Activated CD4-positive, alpha-beta T cell treated with anti-CD3 and anti-CD28 coated beads, Interleukin-2, amount 10 ng/mL, durations not matched to agents 24 days and 14 days (primary cell): Measurements from ENCODE around the gene MRPS18A. TPM values are rescaled to one million over a fixed set of nuclear protein-coding genes. Genes with fewer than 3 reads are reported as not detected.

Experiments used
- DNase-seq: peaks from one replicate; pipeline ENCODE4 v3.0.0; 2022
- H3K27ac Mint-ChIP-seq: one replicate; pipeline ENCODE4 v1.8.0; 2022; ENCODE audit warnings: mild to moderate bottlenecking, mixed read lengths
- H3K27me3 Mint-ChIP-seq: one replicate; pipeline ENCODE4 v1.8.0; 2022; ENCODE audit warnings: mixed read lengths
- H3K36me3 Mint-ChIP-seq: one replicate; pipeline ENCODE4 v1.8.0; 2022; ENCODE audit warnings: low read depth, mild to moderate bottlenecking, mixed read lengths
- H3K4me1 Mint-ChIP-seq: one replicate; pipeline ENCODE4 v1.8.0; 2021; ENCODE audit warnings: mixed read lengths
- H3K4me3 Mint-ChIP-seq: one replicate; pipeline ENCODE4 v1.8.0; 2022; ENCODE audit warnings: mild to moderate bottlenecking, moderate library complexity, mixed read lengths
- H3K9me3 Mint-ChIP-seq: one replicate; pipeline ENCODE4 v1.8.0; 2021; ENCODE audit warnings: mixed read lengths
- intact Hi-C: fragments of 100-400 bp; cut with micrococcal nuclease; formaldehyde crosslinking; loops from one replicate; pipeline ENCODE4 v1.15.1; 2023
- total RNA-seq: library from RNA; stranded (reverse); gene quantifications from 2 replicates; pipeline ENCODE4 v1.2.3, GENCODE V29; 2022

The MRPS18A gene
- total RNA-seq, 1 donor from 2014 or later: 47.4 TPM

DNA sequence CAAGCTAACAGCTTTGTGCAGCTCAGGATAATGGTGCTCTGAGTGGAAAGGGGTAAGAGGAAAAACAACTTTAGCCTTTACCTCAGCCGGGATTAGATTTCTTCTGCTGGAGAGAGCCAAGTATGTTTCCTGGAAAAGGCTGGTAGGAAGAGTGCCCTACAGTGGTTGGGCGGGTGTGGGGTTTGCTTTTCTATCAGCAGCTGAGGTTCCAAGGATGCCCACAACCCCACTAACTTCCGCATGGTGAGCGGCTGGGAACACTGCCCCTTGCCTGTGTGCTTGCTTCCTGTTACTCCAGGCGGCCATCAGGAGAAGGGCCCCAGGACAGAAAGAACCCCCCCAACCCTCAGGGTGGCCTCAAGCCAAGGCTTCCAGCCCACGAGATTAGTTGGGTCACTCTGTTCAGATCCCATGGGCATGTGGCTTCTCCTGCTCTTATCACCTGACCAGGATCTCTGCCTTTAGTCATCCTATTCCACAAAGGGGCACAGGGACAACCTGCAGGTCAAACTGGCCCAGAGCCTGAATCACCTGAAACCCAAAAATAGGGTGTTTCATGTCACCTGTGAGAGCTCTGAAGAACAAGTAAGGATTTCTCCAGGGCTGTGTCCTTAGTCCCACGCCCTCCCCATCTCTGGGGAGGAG lies 10.5 kb downstream of the MRPS18A start:
- Mint-ChIP-seq H3K36me3 (peaks cover 35% of the 10 kb centered on the region), H3K27ac (no peak overlapping the region), H3K27me3 (no peaks in the 10 kb centered on the region), H3K4me3 (no peak overlapping the region), H3K4me1 (peaks cover 3% of the 10 kb centered on the region), H3K9me3 (no peaks in the 10 kb centered on the region)
- DNase-seq: no peak
- intact Hi-C loops: no loop called here

DNA sequence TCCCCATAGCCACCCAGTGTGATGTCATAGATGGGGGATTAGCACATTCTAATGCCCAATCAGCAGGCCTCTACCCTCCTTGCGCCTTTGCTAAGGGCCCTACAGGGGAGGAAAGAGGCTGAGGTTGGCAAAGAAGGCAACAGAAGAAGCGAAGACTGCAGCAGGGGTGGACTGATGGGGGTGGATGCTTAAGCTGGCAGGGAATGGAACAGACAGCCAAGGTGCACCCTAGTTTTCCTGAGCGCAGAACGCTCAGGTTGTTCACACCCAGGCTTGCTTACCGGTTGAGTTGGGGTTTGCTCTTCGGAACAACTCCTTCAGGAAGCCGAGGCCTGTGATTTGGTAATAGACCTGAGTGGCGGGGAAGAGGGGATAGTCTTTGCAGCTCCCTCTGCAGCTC lies 12.7 kb downstream of the MRPS18A start:
- H3K27me3 Mint-ChIP-seq: no peaks in the 10 kb centered on the region
- intact Hi-C loops: no loop called here
- no peak for DNase-seq
- H3K4me1 Mint-ChIP-seq: peaks cover 10% of the 10 kb centered on the region
- peaks cover 43% of the 10 kb centered on the region for H3K36me3 Mint-ChIP-seq
- H3K4me3 Mint-ChIP-seq: no peak overlapping the region
- H3K27ac Mint-ChIP-seq: no peak overlapping the region
- H3K9me3 Mint-ChIP-seq: no peaks in the 10 kb centered on the region

DNA sequence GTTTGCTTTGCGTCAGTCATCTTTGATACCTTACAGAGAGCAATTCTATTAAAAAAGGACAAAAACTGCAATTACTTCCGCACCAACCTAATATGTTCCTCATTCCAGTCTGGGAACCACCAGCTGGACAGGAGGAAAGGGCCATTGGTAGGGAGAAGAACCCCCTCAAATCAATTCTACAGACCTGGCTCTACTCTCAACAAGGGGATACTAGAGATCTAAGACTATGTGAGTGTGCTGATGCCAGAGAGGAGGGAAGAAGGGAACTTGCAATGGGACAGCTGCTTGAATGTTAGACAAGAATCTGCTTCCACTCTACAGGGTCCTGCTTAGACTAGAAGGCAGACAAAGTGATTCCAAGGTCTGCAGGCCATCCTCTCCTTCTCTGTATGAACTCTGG lies 13.3 kb downstream of the MRPS18A start:
- H3K4me3 Mint-ChIP-seq: no peak overlapping the region
- no peaks in the 10 kb centered on the region for H3K27me3 Mint-ChIP-seq
- no peak overlapping the region for H3K27ac Mint-ChIP-seq
- intact Hi-C loops: no loop called here
- DNase-seq: no peak
- peaks cover 41% of the 10 kb centered on the region for H3K36me3 Mint-ChIP-seq
- no peaks in the 10 kb centered on the region for H3K9me3 Mint-ChIP-seq
- H3K4me1 Mint-ChIP-seq: peaks cover 15% of the 10 kb centered on the region

DNA sequence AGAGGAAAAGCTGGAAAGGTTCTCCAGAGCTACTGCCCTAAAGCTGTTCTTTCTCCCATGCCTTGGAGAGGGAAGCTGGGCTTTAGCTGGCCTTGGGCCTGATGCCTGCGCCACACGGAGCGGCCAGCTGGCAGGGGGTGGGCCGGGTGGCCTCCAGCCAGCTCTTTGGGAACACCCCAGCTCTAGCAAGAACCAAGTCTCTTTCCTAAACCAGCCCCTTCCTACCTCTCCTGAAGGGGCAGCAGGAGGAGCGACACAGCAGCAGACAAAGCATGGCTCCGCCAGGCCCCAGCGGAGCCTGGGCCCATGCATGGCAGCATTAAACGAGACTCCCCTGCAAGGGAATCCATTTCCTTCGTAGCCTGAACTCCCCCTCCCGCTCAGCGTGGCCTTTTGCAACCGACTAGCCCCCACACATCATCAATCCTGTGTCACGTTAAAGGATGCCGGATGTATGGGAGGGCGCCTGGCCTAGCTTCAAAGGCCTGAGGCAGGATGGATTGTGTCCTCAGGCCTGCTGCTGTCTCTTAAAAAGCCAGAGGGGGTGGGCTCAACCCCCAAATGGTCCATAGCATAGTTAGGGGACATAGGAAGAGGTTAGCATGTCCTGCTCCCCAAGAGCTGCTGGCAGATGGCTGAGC lies 14.0 kb downstream of the MRPS18A start:
- Mint-ChIP-seq H3K27ac (no peak overlapping the region), H3K36me3 (peaks cover 39% of the 10 kb centered on the region), H3K27me3 (no peaks in the 10 kb centered on the region), H3K9me3 (no peaks in the 10 kb centered on the region), H3K4me3 (no peak overlapping the region), H3K4me1 (peaks cover 23% of the 10 kb centered on the region)
- DNase-seq: no peak
- intact Hi-C loops: no loop called here

DNA sequence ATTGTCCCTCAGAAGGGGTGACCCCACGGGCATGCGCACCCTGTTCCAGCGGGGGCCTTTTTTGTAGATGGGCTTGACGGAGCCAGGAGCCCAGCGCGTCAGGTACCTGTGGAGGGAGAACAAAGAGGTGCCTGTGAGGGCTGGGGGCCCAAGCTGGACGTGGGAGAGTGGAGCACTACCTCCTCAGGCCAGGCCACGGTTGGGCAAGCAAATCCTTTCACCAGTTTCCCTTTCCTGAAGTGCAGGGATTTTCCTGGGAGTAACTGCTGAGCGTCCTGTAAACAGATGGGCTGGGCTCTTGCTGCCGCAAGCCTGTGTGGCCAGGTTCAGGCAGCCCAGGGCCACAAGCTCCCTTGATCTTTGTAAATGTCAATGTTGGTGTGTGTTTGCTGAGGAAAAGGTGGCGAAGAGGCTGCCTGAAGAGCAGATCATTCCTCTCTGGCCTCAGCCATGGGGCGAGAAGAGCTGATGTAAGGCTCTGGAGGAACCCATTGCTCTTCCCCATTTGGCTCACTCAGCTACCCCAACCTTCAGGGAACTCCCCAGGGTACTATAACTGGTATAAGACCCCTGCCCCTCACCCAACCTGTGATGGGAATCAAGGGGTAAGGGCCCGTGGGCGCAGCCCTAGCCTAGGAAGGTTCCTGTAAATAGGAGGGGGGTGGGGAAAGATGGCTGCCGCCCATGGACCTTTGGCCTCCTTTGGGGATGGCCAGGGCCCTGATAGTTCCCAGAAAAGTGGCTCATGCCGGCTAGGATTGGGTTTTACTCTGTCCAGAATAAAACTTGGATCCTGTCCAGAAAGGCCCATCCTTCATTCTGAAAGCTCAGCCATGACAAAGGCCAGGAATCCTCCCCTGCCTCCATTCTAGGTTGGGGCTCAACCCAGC lies 15.5 kb downstream of the MRPS18A start:
- no peak for DNase-seq
- Mint-ChIP-seq H3K27ac (peak overlapping the region; percentile 41), H3K36me3 (peaks cover 33% of the 10 kb centered on the region), H3K9me3 (no peaks in the 10 kb centered on the region), H3K27me3 (no peaks in the 10 kb centered on the region), H3K4me1 (peaks cover 37% of the 10 kb centered on the region), H3K4me3 (no peak overlapping the region)
- intact Hi-C loops: loop anchor here (2.0 kb wide), 1 partner anchor 37 kb away; the partner anchor contains the start of gene MAD2L1BP

DNA sequence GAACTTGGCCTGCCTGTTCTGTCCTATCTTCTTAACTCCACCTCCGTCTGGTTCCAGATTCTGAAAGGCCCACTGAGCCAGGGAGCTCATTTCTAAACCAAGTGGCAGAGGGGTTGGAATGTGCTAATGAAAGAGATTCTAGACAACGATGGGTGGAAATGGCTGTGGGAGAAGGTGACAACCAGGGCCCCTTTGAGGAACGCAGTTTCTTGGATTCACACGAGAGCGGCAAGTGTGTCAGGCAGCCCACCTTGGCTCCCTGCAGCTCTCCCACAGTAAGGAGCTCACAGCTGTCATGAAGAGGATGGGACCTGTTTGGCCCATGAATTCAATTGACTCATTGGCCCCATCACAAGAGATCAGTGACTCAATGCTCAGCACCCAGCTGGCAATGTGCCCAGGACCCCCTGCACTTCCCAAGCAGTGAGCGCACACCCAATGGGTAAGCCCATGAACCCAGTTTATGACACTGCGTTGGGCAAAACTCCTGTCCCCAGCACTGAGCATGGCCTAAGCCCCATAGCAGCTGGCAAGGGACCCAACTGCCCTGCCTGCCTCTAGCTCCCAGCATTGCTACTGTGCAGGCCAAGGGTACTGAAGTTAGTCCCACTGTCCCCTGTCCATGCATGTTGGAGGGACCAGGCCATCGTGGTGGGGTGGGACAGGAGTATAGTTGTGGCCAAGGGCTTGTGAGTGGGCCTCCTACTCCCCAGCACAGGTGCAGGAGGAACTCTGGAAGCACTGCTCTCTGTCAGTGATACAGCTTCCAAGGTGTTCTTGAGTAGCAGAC lies 16.4 kb downstream of the MRPS18A start:
- Mint-ChIP-seq H3K27me3 (no peaks in the 10 kb centered on the region), H3K9me3 (no peaks in the 10 kb centered on the region), H3K4me3 (no peak overlapping the region), H3K27ac (peak overlapping the region; percentile 41), H3K4me1 (peaks cover 37% of the 10 kb centered on the region), H3K36me3 (peaks cover 33% of the 10 kb centered on the region)
- intact Hi-C loops: loop anchor here (2.0 kb wide), 1 partner anchor 36 kb away; the partner anchor contains the start of gene MAD2L1BP
- no peak for DNase-seq

DNA sequence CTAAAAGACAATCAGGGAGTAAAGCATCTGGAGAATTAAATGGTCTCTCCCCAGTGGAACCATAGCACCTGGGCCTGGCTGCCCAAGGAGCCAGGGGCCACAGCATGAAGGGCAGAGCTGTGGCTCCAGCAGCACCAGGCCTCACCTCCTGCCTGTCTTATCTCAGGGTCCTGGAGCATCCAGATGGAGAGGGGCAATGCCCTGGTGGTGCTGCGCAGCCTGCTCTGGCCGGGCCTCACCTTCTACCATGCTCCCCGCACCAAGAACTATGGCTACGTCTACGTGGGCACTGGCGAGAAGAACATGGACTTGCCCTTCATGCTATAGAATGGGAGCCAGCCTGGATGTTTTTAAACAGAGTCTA lies 17.0 kb downstream of the MRPS18A start:
- intact Hi-C loops: loop anchor here (1.0 to 2.0 kb wide), 2 partner anchors 36 to 39 kb away; partner anchors contain the start of gene MAD2L1BP
- H3K27me3 Mint-ChIP-seq: no peaks in the 10 kb centered on the region
- H3K36me3 Mint-ChIP-seq: peaks cover 33% of the 10 kb centered on the region
- no peak for DNase-seq
- peak overlapping the region; percentile 83 for H3K27ac Mint-ChIP-seq
- H3K4me1 Mint-ChIP-seq: peaks cover 37% of the 10 kb centered on the region
- no peaks in the 10 kb centered on the region for H3K9me3 Mint-ChIP-seq
- H3K4me3 Mint-ChIP-seq: peak overlapping the region; percentile 35

DNA sequence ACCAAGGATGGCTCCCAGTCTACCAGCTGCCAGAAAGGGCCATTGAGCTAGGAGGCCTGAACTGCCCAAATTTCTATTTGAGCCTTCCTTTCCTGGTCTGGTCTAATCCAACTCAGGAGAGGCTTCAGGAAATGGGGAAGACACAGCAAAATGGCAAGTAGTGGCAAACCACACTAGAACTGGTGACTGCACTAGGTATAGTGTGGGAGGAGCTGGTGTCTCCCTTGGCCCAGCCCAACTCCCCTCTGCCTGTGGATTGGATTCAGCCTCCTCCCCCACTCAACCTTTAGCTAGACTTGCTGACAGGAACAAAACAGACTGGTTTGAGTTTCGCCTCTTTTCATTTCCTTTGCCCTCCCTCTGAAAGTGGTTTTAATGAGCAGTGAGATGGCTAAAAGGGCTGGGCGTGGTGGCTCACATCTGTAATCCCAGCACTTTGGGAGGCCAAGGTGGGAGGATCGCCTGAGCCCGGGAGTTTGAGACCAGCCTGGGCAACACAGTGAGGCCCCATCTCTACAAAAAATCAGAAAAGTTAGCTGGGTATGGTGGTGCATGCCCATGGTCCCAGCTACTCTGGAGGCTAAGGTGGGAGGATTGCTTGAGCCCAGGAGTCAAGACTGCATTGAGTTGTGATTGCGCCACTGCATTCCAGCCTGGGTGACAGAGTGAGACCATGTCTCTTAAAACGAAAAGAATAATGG lies 17.5 kb downstream of the MRPS18A start:
- no peaks in the 10 kb centered on the region for H3K27me3 Mint-ChIP-seq
- peak overlapping the region; percentile 35 for H3K4me3 Mint-ChIP-seq
- intact Hi-C loops: loop anchor here (1.0 to 2.0 kb wide), 2 partner anchors 35 to 39 kb away; partner anchors contain the start of gene MAD2L1BP
- peak overlapping the region; percentile 83 for H3K27ac Mint-ChIP-seq
- DNase-seq: peak; percentile 81
- H3K36me3 Mint-ChIP-seq: peaks cover 33% of the 10 kb centered on the region
- peaks cover 37% of the 10 kb centered on the region for H3K4me1 Mint-ChIP-seq
- no peaks in the 10 kb centered on the region for H3K9me3 Mint-ChIP-seq

DNA sequence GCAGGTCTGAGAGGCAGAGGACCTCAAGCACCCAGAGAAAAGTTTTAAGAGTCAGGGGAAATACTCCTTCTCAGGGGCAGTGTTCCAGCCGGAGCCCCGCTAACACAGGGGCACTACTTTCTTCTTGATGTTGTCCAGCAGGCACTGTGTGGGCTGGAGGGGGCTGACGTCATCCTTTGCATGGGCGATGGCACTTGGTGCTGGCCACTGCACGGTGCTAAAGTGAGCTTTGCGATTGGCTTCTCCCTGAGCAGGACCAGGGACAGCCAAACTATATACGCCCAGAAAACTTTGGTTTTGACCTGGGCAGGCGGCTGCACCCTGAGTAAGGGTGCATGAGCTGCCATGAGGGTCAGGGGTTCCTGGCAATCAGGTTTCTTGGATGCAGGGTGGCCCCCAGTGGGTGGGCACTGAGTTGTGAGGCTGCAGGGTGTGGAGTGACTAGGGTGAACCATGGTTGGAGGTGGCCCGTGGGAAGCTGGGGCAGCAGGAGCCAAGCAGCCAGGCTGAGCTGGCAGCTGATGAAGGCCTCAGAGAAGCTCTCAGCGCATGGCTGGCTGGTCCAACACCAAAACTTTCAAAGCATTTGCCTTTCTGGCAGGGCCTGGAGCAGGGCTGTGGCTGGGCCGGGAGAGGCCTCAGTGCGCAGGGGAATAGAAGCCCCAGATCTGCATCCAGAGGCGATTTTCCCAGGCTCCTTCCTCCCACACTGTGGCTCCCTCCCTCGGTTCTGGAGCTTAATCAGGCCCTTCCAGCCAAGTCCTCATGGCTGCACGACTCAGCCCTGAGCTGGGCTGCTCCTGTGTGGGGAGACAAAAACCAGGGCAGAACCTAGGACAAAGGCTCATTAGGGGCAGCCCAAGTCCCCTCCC lies 18.3 kb downstream of the MRPS18A start:
- intact Hi-C loops: no loop called here
- peaks cover 37% of the 10 kb centered on the region for H3K4me1 Mint-ChIP-seq
- H3K4me3 Mint-ChIP-seq: no peak overlapping the region

DNA sequence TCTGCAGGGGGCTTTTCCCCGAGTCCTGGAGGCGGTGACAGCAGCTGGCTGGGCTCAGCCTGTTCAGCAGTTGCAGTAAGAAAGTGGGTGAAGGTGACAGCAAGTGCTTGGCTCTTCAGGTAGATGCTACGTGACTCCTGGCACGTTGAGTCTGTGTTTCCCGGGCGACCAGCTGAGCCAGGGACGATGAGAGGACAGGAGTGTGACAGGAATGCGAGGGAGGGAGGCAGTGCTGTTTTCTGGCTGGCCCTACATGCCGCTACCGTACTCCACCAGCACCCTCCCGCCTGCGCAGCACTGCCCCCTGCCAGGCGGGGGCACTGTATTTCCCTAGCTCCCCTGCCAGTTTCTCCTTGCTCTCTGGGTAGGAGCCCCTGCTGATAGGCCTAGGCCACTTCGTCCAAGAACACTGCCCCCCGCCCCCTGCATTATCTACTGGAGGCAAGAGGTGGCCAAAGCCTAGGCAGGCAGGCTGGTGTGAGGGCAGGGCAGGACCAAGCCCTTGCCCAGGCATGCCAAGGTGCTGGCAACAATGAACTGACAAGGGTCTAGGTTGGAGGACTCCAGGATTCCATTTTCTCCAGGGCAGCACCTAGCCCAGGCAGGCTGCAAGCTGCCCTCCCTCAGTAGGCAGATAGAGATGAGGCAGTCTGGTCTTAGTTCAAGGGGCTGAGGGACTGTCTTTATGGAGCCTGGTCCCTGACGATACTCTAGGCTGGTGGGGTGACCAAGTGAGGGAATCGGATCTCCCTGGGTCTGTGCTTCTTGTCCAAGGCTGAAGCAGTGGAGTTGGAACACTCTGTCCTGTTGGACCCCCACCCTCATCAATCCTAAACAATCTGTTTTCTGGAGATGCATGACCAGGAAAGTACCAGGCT lies 19.2 kb downstream of the MRPS18A start:
- peak overlapping the region; percentile 76 for H3K27ac Mint-ChIP-seq
- H3K27me3 Mint-ChIP-seq: no peaks in the 10 kb centered on the region
- H3K9me3 Mint-ChIP-seq: no peaks in the 10 kb centered on the region
- DNase-seq: peak; percentile 81
- H3K4me3 Mint-ChIP-seq: peak overlapping the region; percentile 52
- intact Hi-C loops: no loop called here
- peaks cover 27% of the 10 kb centered on the region for H3K36me3 Mint-ChIP-seq
- peaks cover 38% of the 10 kb centered on the region for H3K4me1 Mint-ChIP-seq

More for the DNA sequence above, 18.3 kb downstream of the MRPS18A start:
- Mint-ChIP-seq H3K27ac (peak overlapping the region; percentile 79), H3K36me3 (peaks cover 32% of the 10 kb centered on the region), H3K27me3 (no peaks in the 10 kb centered on the region), H3K9me3 (no peaks in the 10 kb centered on the region)
- no peak for DNase-seq

DNA sequence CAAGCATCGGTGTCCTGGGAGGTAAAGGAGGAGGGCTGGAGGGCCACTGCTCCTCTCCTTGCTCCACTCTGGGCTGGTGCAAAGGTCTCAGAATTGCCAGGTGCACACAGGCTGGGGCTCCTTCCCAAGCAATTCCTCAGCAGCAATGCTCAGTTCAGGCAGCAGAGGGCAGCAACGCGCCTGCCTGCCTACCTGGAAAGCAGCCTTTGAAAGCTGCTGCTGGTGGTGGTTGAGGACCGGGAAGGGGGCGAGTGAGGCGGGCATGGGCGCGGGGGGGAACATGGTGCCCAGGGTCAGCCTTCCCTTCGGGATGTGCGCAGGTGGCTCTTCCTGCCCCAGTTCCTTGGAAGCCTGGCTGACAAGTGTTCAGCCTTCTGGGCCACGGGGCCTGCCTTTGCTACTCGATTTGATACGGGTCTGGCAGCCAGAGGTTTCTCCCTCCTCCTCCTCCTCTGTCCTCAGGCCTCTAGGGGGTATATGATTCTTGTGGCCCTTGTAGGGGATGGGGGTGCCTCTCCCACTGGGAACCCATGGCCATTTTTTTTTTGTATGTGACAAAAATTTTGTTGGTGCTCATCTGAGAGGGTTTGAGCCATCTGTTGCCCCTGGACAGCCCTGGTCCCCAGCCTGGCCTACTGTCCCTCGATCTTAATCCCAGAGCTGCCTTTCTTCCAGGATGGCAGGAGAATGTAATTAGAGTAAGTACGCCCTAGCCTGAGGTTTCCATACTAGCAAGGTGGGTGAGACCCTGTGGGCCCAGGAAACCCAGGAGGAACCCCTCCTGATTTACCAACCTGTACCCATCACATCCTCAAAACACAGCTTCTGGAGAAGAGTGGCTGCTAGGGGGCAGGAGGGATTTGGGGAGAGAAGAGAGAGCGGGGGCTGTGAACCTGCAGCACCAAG lies 20.1 kb downstream of the MRPS18A start:
- Mint-ChIP-seq H3K36me3 (peaks cover 20% of the 10 kb centered on the region), H3K4me3 (peak overlapping the region; percentile 52), H3K27me3 (no peaks in the 10 kb centered on the region), H3K9me3 (no peaks in the 10 kb centered on the region), H3K27ac (peak overlapping the region; percentile 76), H3K4me1 (peaks cover 45% of the 10 kb centered on the region)
- intact Hi-C loops: loop anchor here (1.0 kb wide), 4 partner anchors 20 to 412 kb away; partner anchors contain the start of gene MRPS18A
- DNase-seq: peak; percentile 95
